Kidney epithelial cell (primary cell): ENCODE data around the gene GHDC. TPM values are rescaled to one million over a fixed set of nuclear protein-coding genes. Genes with fewer than 3 reads are reported as not detected.
"Not testable (repeated sequence)": the region's sequence is repeated elsewhere in the genome, so short reads cannot be mapped to it uniquely, and the experiment has no call there.

Source experiments
- DNase-seq: peaks from one replicate; pipeline ENCODE4 v3.0.0-alpha.2; 2010; ENCODE audit warnings: low read depth
- H3K27me3 ChIP-seq: 2 replicates; pipeline ENCODE4 v1.6.0; 2011; ENCODE audit warnings: low read length; ENCODE audit not compliant: control insufficient read depth, insufficient read depth
- H3K36me3 ChIP-seq: 2 replicates; pipeline ENCODE4 v1.5.1; 2011; ENCODE audit warnings: low read length; ENCODE audit not compliant: control insufficient read depth, insufficient read depth
- H3K4me3 ChIP-seq: 2 replicates; pipeline ENCODE4 v1.5.1; 2011; ENCODE audit warnings: low read depth, mild to moderate bottlenecking, control low read depth, low read length
- CTCF ChIP-seq: IDR thresholded peaks from 2 replicates; pipeline ENCODE4 v1.5.1; 2011; ENCODE audit warnings: mild to moderate bottlenecking, moderate library complexity, low read length, control low read depth, inconsistent platforms; ENCODE audit not compliant: insufficient read depth, poor library complexity, severe bottlenecking
- total RNA-seq: library from RNA; depleted of rRNA; stranded (reverse); fragments of >200 nt; gene quantifications from 2 replicates; pipeline ENCODE4 v1.2.3, GENCODE V29; 2015

Gene GHDC, protein sequence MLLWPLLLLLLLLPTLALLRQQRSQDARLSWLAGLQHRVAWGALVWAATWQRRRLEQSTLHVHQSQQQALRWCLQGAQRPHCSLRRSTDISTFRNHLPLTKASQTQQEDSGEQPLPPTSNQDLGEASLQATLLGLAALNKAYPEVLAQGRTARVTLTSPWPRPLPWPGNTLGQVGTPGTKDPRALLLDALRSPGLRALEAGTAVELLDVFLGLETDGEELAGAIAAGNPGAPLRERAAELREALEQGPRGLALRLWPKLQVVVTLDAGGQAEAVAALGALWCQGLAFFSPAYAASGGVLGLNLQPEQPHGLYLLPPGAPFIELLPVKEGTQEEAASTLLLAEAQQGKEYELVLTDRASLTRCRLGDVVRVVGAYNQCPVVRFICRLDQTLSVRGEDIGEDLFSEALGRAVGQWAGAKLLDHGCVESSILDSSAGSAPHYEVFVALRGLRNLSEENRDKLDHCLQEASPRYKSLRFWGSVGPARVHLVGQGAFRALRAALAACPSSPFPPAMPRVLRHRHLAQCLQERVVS
- 26.7 and 45.8 TPM in 2 replicates for total RNA-seq

DNA sequence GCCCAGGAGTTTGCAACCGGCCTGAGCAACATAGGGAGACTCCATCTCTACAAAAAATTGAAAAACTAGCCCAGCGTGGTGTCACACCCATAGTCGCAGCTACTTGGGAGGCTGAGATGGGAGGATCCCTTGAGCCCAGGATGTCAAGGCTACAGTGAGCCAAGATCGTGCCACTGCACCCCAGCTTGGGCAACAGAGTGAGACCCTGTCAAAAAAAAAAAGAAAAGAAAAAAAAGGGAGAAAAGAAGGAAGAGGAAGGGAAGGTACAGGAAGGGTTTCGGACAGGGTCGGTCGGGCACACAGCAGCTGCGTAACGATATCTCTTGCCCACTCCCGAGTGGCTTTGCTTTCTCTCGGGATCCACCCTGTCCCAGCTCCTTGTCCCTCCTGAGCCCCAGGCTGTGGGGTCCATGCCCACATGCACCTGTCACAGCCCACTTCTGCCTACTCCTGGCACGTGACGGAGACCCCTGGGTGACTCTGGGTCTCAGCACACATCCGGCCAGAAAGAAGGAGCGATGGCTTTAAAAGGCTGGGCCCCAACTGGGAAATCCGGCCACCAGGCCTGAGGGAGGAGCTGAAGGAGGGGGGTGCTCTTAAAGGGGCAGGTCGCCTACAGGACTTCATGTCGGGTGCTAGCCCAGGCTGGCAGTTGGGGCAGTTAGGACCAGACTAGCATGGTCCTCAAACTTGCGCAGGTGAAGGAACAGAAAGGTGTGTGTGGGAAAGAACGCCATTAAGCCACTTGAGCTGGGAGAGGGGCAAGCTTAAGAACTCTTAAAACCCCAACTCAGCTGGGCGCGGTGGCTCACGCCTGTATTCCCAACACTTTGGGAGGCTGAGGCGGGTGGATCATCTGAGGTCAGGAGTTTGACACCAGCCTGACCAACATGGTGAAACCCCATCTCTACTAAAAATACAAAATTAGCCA is at the start of gene GHDC:
GHDC (minus strand) TSS at position 526 of the 931 bp plus-strand sequence. CDS start 913 bp downstream, outside the sequence.
- peak; percentile 57 for DNase-seq
- no peaks in the 10 kb centered on the region for H3K36me3 ChIP-seq
- H3K27me3 ChIP-seq = no peaks in the 10 kb centered on the region
- no peak for TF ChIP-seq CTCF
- H3K4me3 ChIP-seq = peak within 1 kb of the TSS; percentile 67

DNA sequence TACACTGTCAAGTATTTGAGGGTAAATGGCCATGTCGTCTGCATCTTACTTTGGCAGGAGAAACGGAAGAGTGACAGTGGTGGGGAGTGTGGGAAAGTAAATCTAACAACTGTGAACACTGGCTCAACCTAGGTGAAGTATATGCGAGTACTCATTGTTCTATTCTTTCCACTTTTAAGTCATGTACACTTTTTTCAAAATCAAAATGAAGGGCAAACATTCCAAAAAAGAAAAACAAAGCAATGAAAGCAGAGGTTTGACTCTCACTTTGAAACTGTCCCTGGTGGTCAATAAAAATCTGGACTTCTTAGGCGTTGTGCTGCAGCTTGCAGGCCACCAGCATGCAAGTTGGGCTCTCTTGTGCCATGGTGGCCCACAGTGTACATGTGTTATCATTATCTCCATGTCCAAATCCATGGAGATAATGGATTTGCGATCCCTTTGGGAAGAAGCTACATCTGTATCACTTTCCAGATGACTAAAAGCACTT is 49.2 kb upstream of the GHDC start:
- Histone ChIP-seq H3K4me3 (no peak overlapping the region), H3K27me3 (no peaks in the 10 kb centered on the region), H3K36me3 (no peaks in the 10 kb centered on the region)
- DNase-seq = no peak
- TF ChIP-seq CTCF = no peak

- no peaks in the 10 kb centered on the region for H3K36me3 ChIP-seq
- H3K4me3 ChIP-seq = no peak overlapping the region
- DNase-seq = no peak
- no peaks in the 10 kb centered on the region for H3K27me3 ChIP-seq
- no peak for TF ChIP-seq CTCF
Measured at GRCh38 chr17:42241871-42242270, 47.6 kb upstream of the GHDC start.

- not testable (repeated sequence) for H3K36me3 ChIP-seq, H3K4me3 ChIP-seq, H3K27me3 ChIP-seq, DNase-seq
Measured at GRCh38 chr17:42240863-42241262, 46.6 kb upstream of the GHDC start.

GRCh38 chr17:42240201-42240600 is 45.9 kb upstream of the GHDC start:
- Histone ChIP-seq H3K36me3 (no peaks in the 10 kb centered on the region), H3K4me3 (no peak overlapping the region), H3K27me3 (no peaks in the 10 kb centered on the region)
- TF ChIP-seq CTCF = no peak
- DNase-seq = no peak

DNA sequence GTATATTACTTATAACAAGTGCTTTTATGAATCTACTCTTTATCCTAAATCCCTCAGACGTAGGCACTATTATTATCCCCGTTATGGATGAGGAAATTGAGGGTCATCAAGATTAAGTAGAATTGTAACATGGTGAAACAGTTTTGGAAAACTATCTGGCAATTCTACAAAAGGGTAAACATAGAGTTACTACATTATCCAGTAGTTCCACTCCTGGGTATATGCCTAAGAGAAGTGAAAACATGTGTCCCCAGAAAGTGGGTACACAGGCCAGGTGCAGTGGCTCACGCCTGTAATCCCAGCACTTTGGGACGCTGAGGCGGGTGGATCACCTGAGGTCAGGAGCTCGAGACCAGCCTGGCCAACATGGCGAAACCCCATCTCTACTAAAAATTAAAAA is 45.3 kb upstream of the GHDC start:
- not testable (repeated sequence) for H3K4me3 ChIP-seq, H3K27me3 ChIP-seq, DNase-seq, H3K36me3 ChIP-seq
